Lower leg skin (tissue), 3 donors: ENCODE measurements around the gene REEP5.

Experiments
- CTCF ChIP-seq, 3 donors: fragments of 450-650 bp; IDR thresholded peaks; one replicate each; pipeline ENCODE4 v1.5.1; 2016; ENCODE audit warnings: antibody characterized with exemption in 3 of 3, mild to moderate bottlenecking in 3 of 3, moderate library complexity in 2 of 3
- POLR2A ChIP-seq, 2 donors: fragments of 450-650 bp; IDR thresholded peaks; one replicate each; pipeline ENCODE4 v1.6.1; 2016 to 2017; ENCODE audit warnings: antibody characterized with exemption in 2 of 2, mild to moderate bottlenecking in 1 of 2, moderate library complexity in 1 of 2

DNA sequence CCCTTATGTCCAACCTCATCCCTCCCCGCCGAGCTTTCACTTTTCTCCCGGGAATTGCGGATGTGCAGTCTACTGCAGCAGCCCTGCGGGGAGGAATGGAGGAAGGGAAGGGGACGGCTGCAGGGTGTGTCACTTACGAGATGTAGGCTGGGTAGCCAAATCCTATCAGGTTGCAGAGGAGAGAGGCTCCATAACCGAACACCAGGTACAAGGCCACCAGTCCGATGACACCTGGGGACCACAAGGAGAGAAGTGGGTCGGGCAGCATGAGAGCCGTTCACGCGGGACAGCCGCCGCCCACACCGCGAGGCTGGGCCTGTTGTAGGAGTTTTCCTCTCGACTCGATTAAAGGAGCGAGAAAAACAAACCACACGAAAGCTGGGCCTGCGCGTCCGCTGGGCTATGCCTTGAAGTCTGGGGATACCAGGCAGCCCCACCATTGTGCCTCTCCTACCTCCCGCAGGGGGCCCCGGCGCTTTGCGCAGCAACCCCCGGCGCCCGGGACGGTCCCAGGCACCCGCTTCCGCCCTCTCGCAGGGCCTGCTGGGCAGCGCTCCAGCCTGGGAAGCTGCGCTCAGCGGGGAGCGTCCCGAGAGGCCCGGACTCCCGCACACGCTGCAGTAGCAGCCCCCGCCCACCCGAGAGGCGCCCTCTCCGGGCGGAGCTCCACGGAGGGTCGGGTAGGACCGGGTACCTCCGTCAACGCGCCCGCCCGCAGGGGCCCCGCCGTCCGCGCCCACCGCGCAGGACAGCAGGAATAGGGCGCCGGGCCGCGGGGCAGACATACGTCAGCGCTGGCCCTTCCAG lies 798 bp downstream of the REEP5 start:
- no peak for TF ChIP-seq CTCF (IDR thresholded peaks at IDR 0.05)
- TF ChIP-seq POLR2A (IDR thresholded peaks at IDR 0.05), result no peak
